GM23338 (cell line): ENCODE results near the gene PSMD4.

ENCODE experiments used
- CREB1 ChIP-seq: fragments of 250-450 bp; sonication (Bioruptor Pico); IDR thresholded peaks from 2 replicates; pipeline ENCODE4 v1.5.0; 2020; ENCODE audit warnings: low read depth, mild to moderate bottlenecking, moderate library complexity
- CTCF ChIP-seq, 2 experiments: fragments of 200-600 bp in 1 of 2; sonication (generic) in 1 of 2; conservative IDR thresholded peaks; 2 replicates each; pipeline versions ENCODE4 v1.5.1 to v1.6.1; 2016 to 2017; ENCODE audit warnings: antibody characterized with exemption in 2 of 2, low read depth in 2 of 2, mild to moderate bottlenecking in 2 of 2, moderate library complexity in 1 of 2
- NANOG ChIP-seq: IDR thresholded peaks from 2 replicates; pipeline ENCODE4 v1.6.1; 2016; ENCODE audit warnings: antibody characterized with exemption, borderline replicate concordance
- POLR2AphosphoS5 ChIP-seq: IDR thresholded peaks from 2 replicates; pipeline ENCODE4 v1.6.1; 2016; ENCODE audit warnings: antibody characterized with exemption, low read depth
- REST ChIP-seq: IDR thresholded peaks from one replicate; pipeline ENCODE4 v1.6.1; 2018; ENCODE audit warnings: antibody characterized with exemption; ENCODE audit not compliant: unreplicated experiment

GRCh38 chr1:151273924-151274466 is 19.5 kb downstream of the PSMD4 start:
- no peak for TF ChIP-seq CTCF (conservative IDR thresholded peaks at IDR 0.05; ENCODE audit: low read depth in 2 of 2)
- TF ChIP-seq NANOG, result no peak
- no peak for TF ChIP-seq POLR2AphosphoS5
- no peak for TF ChIP-seq REST
- TF ChIP-seq CREB1 (CRISPR knock-in tag), result no peak
